HG03457 (cell line): ENCODE measurements around the gene SLC25A11.
"Not testable (repeated sequence)": the region's sequence is repeated elsewhere in the genome, so short reads cannot be mapped to it uniquely, and the experiment has no call there.

Source experiments
- ATAC-seq: cut with Tn5 transposase; IDR thresholded peaks from one replicate; pipeline ENCODE4 v1.9.1; 2021; ENCODE audit warnings: moderate number of reproducible peaks; ENCODE audit not compliant: unreplicated experiment

SLC25A11 gene

GRCh38 chr17:4945176-4945943 is 5.5 kb upstream of the SLC25A11 start:
- ATAC-seq: no peak

GRCh38 chr17:4944554-4945175 is 4.8 kb upstream of the SLC25A11 start:
- no peak for ATAC-seq

- ATAC-seq: no peak
These were observed 4.3 kb upstream of the SLC25A11 start for GRCh38 chr17:4944163-4944553.

GRCh38 chr17:4942760-4943508 is 3.1 kb upstream of the SLC25A11 start:
- no peak for ATAC-seq

- no peak for ATAC-seq
These were observed 1.4 kb upstream of the SLC25A11 start for GRCh38 chr17:4941319-4941610.

- peak; percentile 7 for ATAC-seq
These were observed 891 bp upstream of the SLC25A11 start for GRCh38 chr17:4940555-4941318.

- peak; percentile 3 for ATAC-seq
These were observed 375 bp downstream of the SLC25A11 start for GRCh38 chr17:4939546-4939795.

- no peak for ATAC-seq
These were observed 929 bp downstream of the SLC25A11 start for GRCh38 chr17:4938688-4939545.

GRCh38 chr17:4938069-4938491 is 1.8 kb downstream of the SLC25A11 start:
- ATAC-seq: no peak

GRCh38 chr17:4937553-4937952 is 2.3 kb downstream of the SLC25A11 start:
- ATAC-seq: no peak

- ATAC-seq: no peak
These were observed 3.4 kb downstream of the SLC25A11 start for GRCh38 chr17:4936436-4936835.

GRCh38 chr17:4935650-4936049 is 4.2 kb downstream of the SLC25A11 start:
- no peak for ATAC-seq

- no peak for ATAC-seq
These were observed 5.5 kb downstream of the SLC25A11 start for GRCh38 chr17:4934173-4934979.

- ATAC-seq: no peak
These were observed 6.2 kb downstream of the SLC25A11 start for GRCh38 chr17:4933646-4934045.

GRCh38 chr17:4932756-4933155 is 7.1 kb downstream of the SLC25A11 start:
- no peak for ATAC-seq

- ATAC-seq: no peak
These were observed 7.9 kb downstream of the SLC25A11 start, which contains the start of gene GP1BA for GRCh38 chr17:4931963-4932362. Gene GP1BA, plus strand, starts transcription at chr17:4932277. Its CDS starts 328 bp downstream, at chr17:4932605.

GRCh38 chr17:4928881-4929280 is 11.0 kb downstream of the SLC25A11 start:
- no peak for ATAC-seq

GRCh38 chr17:4926577-4927335 is 13.1 kb downstream of the SLC25A11 start:
- not testable (repeated sequence) for ATAC-seq

GRCh38 chr17:4921320-4921719 is 18.5 kb downstream of the SLC25A11 start:
- ATAC-seq: no peak
